GM12872 (cell line): ENCODE data around the gene HBQ1.

Experiments
- CTCF ChIP-seq: IDR thresholded peaks from 3 replicates; pipeline ENCODE4 v1.5.1; 2011; ENCODE audit warnings: low read depth, mild to moderate bottlenecking, low read length, moderate library complexity; ENCODE audit not compliant: insufficient read depth

Gene HBQ1

GRCh38 chr16:189604-190186 is 9.4 kb downstream of the HBQ1 start:
- no peak for TF ChIP-seq CTCF

GRCh38 chr16:191831-192230 is 11.6 kb downstream of the HBQ1 start:
- no peak for TF ChIP-seq CTCF

GRCh38 chr16:192686-193085 is 12.4 kb downstream of the HBQ1 start:
- TF ChIP-seq CTCF = no peak

- TF ChIP-seq CTCF = no peak
These were observed 13.2 kb downstream of the HBQ1 start for GRCh38 chr16:193441-193840.

- TF ChIP-seq CTCF = no peak
These were observed 14.3 kb downstream of the HBQ1 start for GRCh38 chr16:194516-194915.

- TF ChIP-seq CTCF = no peak
These were observed 20.1 kb downstream of the HBQ1 start for GRCh38 chr16:200388-200787.

GRCh38 chr16:203246-203645 is 23.0 kb downstream of the HBQ1 start:
- TF ChIP-seq CTCF = no peak
